HG03280 (cell line): ENCODE measurements around the gene MAD2L2.

Experiments
- ATAC-seq: cut with Tn5 transposase; IDR thresholded peaks from one replicate; pipeline ENCODE4 v1.9.1; 2021; ENCODE audit warnings: mild to moderate bottlenecking, moderate library complexity; ENCODE audit not compliant: unreplicated experiment

MAD2L2 gene

DNA sequence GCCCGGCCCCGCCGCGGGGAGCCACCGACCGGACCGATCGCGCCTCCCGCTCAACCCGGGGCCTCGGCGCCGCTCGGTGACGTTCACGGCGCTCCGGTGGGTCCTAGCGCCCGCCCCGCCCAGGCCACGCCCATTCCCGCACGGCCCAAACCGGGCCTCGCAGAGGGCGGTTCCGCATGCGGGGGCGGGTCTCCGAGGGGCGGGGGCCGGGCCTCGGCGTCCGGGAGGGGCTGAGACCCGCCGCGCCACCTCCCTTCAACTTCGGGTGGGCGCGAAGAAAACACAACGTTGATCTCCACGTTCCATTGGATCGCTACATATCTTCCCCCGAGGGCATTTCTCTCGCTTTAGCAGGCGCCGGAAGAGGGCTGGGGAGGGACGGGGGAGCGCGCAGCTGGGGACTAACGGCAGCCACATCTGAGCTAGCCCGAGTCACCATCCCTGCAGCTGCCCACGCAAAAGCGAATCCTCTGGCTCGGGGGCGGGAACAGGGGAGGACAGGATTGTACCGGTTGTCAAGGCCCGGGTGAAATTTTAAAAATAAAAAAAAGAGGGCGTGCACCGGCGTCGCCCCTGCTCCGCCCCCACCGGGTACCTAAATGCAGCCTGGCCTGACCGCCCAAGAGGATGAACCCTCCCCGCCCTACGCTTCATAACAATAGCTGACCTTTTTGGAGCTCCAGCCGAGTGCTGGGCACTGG, at the start of gene MAD2L2:
Gene MAD2L2 (minus strand): TSS at position 78 of the 701 bp plus-strand sequence. CDS start 547 bp downstream, outside the sequence.
- peak; percentile 87 for ATAC-seq

- ATAC-seq: no peak
Observed at GRCh38 chr1:11730429-11730891, 49.5 kb upstream of the MAD2L2 start.

- no peak for ATAC-seq
Observed at GRCh38 chr1:11729498-11730428, 48.8 kb upstream of the MAD2L2 start.

DNA sequence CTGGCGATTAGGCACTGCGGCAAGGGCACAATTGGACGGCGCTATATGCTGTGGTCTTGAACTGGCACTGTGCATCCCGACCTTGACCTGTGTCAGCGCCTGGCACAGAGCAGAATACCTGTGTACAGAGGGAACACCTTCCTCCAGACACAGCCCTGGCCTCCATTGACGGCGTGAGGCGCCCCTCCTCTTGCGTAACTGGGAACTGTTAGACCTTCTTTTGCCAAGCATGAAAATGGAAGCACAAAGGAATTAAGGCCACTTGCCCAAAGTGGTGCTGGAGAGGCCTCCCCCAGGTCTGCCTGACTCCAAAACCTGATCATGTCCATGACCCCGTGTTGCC, 48.2 kb upstream of the MAD2L2 start:
- no peak for ATAC-seq

- ATAC-seq: no peak
Observed at GRCh38 chr1:11728126-11728806, 47.3 kb upstream of the MAD2L2 start.

GRCh38 chr1:11727119-11727518, 46.2 kb upstream of the MAD2L2 start:
- ATAC-seq: no peak

DNA sequence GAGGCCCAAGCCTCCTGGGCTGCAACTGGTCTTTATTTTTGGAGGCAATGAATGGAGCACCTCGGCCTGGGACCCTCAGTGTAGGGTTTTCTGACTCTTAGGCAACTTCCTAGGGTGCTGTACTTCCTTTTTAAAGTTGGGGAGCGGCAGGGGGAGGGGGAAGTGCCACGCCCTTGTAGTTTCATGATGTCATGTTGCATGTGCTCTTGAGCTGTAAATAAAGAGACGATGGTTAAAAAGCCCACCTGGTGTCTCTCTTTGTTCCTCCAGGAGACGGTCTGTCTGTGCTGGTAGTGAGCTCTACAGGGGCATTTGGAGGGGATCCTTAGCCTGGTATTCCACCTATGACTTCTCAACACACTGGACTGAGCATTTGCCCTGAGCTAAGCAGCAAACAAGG, 44.7 kb upstream of the MAD2L2 start:
- no peak for ATAC-seq

- ATAC-seq: no peak
Observed at GRCh38 chr1:11722538-11722937, 41.6 kb upstream of the MAD2L2 start.

DNA sequence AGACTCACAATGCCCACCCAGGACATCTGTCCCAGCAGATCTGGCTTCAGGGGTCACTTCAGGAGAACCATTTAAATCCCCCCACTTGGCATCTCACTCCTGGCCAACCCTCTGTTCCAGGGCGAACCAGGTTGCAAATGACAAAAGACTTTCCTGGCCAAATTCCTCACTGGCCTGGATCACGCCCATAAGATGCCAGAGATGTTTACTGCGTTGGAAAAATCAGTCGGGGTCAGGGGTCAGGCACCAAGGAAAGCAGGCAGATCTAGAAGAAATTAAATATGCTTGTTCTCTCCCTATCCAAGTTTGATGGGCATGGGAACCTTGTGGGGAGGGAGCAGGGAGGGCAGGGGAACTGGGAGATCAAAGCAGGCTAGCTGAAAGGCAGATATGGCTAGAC, 40.4 kb upstream of the MAD2L2 start:
- ATAC-seq: no peak

DNA sequence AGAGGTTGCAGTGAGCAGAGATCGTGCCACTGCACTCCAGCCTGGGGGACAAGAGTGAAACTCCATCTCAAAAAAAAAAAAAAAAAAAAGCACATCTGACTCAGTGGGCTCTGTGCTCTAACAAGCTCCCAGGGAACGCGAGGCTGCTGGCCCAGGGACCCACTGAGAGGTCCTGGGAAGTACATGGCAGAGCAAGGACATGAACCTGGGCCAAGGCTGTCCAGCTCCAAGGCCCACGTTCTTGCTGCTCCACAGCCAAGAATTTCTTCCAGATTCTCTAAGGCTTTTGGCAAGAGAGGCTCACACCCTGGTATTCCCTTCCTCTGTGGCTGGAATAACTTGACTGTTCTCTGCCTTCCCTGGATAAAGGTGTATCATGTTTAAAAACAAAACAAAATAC, 39.6 kb upstream of the MAD2L2 start:
- no peak for ATAC-seq

GRCh38 chr1:11720033-11720376, 39.1 kb upstream of the MAD2L2 start:
- no peak for ATAC-seq

GRCh38 chr1:11719313-11720032, 38.5 kb upstream of the MAD2L2 start:
- peak; percentile 49 for ATAC-seq

DNA sequence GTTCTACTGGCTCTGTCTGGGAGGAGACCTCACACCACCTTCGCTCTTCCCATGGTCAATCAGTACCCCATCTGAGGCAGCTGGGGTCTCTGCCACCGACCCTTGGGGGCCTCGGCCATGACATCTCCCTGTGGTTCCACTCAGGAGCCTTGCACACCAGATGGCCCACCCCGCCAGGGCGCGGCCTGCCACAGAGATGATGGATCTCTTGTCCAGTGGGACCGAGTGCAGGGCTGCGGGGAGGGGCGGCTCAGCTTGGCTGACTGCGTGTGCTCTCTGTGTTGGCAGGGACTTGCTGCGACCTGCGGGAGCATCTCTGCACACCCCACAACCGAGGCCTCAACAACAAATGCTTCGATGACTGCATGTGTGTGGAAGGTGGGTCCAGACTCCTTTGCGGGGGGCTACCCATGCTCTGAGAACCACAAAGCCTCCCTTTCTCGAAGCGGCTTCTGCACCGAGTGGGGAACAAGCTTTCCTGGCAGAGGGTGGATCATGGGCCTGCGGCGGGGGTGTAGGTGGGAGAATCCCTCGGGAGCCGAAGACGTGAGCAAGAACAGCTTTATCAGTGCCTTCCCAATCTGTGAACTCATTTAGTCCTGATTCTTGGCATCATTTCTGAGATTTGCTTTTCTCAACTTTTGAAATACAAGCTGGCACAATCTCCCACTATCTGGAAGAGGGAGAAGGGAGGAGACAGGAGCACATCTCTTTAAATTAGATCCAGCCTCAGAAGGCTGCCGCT, 34.1 kb upstream of the MAD2L2 start:
- no peak for ATAC-seq

- no peak for ATAC-seq
Observed at GRCh38 chr1:11713095-11713494, 32.1 kb upstream of the MAD2L2 start.

- no peak for ATAC-seq
Observed at GRCh38 chr1:11712285-11712684, 31.3 kb upstream of the MAD2L2 start.

DNA sequence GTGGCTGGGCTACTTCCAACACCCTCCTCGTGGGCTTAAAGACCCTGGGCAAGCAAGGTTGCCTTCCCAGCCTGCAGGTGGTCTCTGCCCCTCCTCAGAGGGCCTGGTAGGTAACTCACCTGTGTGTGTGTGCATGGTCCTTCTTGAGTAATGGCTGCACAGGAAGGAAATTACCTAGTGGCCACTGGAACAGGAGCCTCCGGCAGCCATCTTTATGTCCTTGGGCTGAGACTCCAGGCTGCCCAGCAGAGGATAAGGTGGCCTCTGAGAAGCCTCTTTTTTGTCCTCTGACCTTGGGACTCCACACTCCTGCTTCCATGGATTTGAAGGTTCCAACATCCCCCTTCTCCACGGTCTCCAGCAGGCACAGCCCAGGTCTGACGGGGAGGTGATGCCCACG, 30.5 kb upstream of the MAD2L2 start:
- no peak for ATAC-seq

- ATAC-seq: no peak
Observed at GRCh38 chr1:11708554-11709350, 27.8 kb upstream of the MAD2L2 start.

GRCh38 chr1:11707621-11708276, 26.8 kb upstream of the MAD2L2 start:
- ATAC-seq: no peak

DNA sequence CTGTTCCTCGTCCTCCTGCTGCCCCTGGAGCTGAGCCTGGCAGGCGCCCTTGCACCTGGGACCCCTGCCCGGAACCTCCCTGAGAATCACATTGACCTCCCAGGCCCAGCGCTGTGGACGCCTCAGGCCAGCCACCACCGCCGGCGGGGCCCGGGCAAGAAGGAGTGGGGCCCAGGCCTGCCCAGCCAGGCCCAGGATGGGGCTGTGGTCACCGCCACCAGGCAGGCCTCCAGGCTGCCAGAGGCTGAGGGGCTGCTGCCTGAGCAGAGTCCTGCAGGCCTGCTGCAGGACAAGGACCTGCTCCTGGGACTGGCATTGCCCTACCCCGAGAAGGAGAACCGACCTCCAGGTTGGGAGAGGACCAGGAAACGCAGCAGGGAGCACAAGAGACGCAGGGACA, 25.3 kb upstream of the MAD2L2 start:
- ATAC-seq: no peak
